IPS-11a (cell line): ENCODE results near the gene CHST13.

ENCODE experiments used
- H3K4me3 ChIP-seq: one replicate; pipeline ENCODE4 v1.5.1; 2013; ENCODE audit warnings: low read depth, low read length, control low read depth

CHST13 gene

GRCh38 chr3:126487151-126487771 is 36.7 kb upstream of the CHST13 start:
- no peak overlapping the region for H3K4me3 ChIP-seq

DNA sequence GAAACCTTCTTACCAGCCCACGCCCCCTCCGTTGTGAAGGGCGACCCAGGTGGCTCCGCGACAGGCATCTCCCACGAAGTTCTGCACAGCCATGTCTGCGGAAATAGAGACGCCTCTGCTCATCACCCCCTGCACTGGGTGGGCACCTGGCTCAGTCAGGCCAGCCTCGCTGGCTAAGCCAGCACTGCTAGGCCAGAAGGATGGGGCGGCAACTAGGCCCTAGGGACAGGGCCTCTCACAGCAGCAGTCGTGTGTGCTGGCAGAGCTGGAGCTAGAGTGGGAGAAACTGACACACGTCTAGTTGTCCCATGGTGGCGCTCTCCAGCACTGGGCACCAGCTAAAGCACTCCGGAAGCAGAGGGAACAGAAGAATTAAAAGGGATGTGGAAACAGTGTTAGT is 35.8 kb upstream of the CHST13 start:
- H3K4me3 ChIP-seq, result no peak overlapping the region

DNA sequence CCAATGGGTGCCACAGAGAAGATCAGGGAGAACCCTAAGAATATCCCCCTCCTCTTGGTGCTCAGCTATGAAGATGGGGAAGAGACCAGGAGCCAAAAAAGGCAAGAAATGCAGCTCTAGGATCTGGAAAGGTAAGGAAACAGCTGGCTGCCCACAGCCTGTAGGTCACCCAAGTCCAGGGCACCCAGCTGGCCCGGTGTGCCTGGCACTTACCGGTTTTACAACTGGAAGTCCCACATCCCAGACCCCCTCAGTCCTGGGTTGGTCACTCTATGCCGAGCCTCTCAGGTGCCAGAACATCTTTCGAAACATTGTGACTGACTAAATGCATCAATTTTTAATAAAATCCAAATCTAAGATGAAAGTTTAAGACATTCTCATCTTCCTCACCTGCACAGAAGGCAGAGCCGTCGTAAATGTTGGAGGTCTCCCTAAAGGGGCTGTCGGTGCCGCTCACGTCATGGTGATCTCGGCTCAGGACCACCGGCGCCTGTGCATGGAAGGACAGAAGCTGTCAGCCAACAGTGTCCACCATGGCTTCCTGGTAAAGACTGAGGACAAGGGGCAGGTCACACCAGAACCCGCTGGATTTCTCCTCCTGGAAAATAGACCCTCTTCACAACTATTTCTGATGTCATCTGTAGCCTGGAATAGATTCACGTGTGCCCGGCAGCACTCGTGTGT is 34.9 kb upstream of the CHST13 start:
- no peak overlapping the region for H3K4me3 ChIP-seq

GRCh38 chr3:126490619-126491018 is 33.3 kb upstream of the CHST13 start:
- H3K4me3 ChIP-seq, result no peak overlapping the region

- H3K4me3 ChIP-seq, result no peak overlapping the region
Observed at GRCh38 chr3:126491221-126492013, 32.5 kb upstream of the CHST13 start.

DNA sequence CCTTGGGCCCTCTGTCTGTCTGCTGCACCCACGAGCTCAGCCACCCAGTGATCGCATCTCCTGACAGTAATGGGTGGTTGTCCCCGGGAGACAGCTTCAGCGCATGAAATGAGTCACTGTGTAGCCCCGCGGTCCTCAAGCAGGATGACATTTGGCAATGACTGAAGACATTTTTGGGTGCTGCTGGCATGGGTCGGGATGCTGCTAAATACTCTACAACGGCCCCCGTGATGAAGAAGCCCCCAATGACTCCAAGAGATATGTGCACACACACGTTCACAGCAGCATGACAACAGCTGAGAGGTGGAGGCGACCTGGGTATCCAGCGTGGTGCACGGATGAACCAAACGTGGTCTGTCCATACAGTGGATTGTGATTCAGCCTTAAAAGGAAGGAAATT is 30.9 kb upstream of the CHST13 start:
- no peak overlapping the region for H3K4me3 ChIP-seq

GRCh38 chr3:126493739-126494138 is 30.2 kb upstream of the CHST13 start:
- no peak overlapping the region for H3K4me3 ChIP-seq

DNA sequence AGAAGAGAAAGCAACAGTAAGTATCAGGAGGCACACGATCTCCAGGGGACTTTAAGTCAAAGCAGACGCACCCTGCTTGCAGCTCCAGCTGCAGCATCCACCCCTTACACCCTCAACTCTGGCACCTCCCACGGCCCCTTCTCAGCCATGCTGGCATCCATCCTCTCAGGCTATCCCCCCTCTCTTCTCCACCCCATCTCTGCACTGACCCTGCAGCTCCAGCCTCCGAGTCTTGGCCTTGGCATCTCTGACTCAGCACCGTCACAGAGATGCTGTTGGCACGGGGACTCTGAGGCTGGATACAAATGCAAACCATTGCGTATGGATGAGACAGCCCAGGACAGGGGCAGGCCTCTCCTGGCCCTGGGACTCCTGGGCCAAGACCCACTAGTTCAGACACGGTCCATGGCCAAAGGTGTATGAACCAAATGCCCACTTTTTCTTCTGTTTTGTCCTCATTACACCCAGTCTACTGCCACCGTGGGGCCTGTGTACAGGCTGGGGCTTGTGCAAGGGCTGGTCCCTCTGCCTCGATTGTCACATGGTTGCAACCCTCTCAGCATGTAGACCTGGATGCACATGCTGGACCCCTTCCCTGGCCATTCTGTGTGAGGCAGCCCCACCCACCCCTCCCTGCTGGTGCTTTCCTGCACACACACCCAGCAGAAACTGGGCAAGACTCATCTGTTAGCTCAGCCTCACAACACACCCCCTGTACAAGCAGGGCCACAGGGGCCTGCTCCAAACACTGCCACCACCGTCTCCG is 29.6 kb upstream of the CHST13 start:
- H3K4me3 ChIP-seq, result no peak overlapping the region

DNA sequence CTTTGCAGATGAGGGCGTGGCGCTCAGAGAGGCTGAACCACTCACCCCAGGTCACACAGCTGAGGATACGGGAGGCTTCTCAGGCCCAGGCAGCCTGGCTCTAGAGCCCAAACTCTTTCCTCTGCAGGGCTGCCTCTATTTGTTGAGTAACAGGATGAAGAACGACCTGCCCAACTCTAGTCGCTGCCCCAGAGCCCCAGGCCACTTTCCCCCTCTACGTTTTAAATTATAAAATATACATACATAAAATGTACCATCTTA is 29.1 kb upstream of the CHST13 start:
- no peak overlapping the region for H3K4me3 ChIP-seq

GRCh38 chr3:126495786-126496185 is 28.2 kb upstream of the CHST13 start:
- H3K4me3 ChIP-seq, result no peak overlapping the region

- no peak overlapping the region for H3K4me3 ChIP-seq
Observed at GRCh38 chr3:126496894-126497850, 26.8 kb upstream of the CHST13 start.

DNA sequence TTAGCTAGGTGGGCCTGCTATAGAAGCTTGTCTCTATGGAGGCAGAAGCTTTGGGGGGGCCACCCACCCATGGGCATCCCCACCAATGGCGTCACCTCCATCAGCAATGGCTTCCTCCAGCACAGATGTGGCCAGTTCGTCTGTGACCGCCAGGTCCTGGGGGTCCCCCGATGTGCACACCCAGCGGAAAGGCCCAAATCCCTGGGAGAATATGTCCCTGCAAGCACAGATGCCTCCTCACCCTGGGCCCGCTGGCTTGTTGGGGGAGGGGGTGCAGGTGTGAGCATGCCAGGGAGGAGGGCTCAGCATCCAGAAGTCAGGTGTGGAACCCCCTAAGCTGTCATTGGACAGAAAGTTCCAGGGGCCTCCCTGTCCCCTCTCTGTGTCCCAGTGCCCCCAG is 26.0 kb upstream of the CHST13 start:
- no peak overlapping the region for H3K4me3 ChIP-seq

DNA sequence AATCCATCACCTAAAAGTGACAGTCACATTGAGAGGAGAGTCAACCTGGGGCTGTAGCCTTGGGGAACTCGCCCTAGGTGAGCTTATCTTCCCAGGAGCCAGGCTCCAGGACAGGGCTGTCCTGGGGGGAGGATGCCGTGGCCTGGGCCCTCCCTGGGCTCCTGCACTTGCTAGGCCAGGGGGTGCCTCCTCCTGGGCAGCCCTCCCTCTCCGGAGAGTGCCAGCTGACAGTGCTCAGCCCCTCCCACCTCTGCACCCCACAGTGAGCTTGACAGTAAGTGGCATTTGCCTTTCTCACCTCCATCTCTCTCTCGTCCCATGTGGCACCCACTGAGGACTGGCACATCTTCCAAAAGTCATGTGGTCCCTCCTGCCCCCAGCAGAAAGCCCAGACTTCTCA is 25.5 kb upstream of the CHST13 start:
- H3K4me3 ChIP-seq, result no peak overlapping the region

GRCh38 chr3:126498929-126499328 is 25.0 kb upstream of the CHST13 start:
- no peak overlapping the region for H3K4me3 ChIP-seq

DNA sequence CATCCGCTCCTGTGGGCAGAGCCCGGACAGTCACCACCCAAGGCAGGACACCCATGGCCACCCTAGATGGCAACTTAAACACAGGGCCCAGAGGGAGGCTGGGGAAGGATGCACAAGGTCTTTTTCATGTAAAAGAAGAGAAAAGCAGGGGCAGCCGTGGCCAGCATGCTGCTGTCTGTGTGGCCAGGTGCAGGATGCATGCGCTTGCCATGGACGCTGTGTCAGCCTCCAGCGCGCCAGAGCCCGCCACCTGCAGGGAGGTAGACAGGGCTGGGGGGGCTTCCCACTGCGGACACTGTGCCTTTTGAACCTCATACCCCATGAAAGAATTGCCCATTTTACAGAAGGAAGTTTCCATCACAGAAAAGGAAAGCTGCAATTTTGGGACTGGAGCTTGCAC is 24.6 kb upstream of the CHST13 start:
- no peak overlapping the region for H3K4me3 ChIP-seq

GRCh38 chr3:126500016-126500415 is 23.9 kb upstream of the CHST13 start:
- H3K4me3 ChIP-seq, result no peak overlapping the region

DNA sequence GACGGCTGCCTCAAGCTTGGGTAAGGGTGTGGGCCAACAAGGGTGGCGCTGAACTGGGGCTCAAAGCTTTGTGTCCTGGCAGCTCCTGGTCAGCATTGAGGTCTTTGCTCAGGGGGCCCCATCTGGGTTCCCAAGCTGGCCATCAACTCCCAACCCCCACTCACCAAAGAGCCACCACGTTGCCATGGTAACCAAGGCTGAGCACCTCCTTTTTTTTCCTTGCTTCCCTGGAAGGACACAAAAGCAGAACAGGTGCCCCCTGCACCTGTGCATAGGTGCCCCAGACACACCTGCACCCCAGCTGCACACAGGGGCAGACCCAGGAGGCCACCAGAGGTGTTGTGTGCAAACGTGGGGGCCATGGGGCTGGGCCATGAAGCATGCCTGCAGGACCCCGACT is 22.9 kb upstream of the CHST13 start:
- H3K4me3 ChIP-seq, result no peak overlapping the region

DNA sequence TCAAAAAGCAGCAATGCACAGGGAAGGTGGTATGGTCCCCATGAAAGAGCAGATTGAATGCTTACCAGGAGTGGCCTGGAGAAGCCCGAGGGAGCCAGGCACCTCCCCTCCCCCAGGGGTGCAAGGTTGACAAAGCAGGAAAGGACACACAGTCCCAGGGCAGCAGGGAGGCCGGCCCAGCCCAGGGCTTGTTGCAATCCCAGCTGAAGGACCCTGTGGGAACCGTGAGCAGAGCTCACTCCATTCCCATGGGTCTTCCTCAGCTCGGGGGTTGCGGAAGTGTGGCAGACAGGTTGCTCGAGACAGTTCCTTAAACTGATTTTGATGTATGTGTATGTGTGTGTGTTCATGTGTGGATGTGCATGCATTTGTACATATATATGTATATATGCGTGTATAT is 22.2 kb upstream of the CHST13 start:
- no peak overlapping the region for H3K4me3 ChIP-seq

GRCh38 chr3:126502656-126503055 is 21.3 kb upstream of the CHST13 start:
- H3K4me3 ChIP-seq, result no peak overlapping the region

- no peak overlapping the region for H3K4me3 ChIP-seq
Observed at GRCh38 chr3:126503701-126504100, 20.3 kb upstream of the CHST13 start.

DNA sequence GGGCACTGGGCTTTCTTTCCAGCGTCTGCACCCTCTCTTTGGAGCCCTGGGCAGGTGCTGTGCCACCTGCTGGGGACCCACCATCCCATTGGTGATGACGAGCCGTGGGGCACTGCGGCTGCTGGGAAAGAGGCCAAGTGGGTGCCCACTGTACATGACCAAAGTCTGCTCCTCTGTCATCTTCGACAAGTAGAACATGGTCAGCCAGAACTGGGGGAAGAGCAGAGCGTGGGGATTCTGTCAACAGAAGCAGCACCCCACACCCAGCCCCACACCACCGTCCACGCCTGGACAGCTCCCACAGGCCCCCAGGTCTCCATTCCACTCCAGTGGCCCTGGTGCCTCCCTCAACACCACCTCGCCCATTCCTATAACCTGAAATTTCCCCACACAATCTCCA is 16.1 kb upstream of the CHST13 start:
- no peak overlapping the region for H3K4me3 ChIP-seq
